ENCODE results near the gene CFAP46. TPM values are rescaled to one million over a fixed set of nuclear protein-coding genes. Genes with fewer than 3 reads are reported as not detected.

CFAP46 gene
- polyA plus RNA-seq, 1 of the 3 experiments (the other 2 are of a cell fraction): 3.9 TPM

DNA sequence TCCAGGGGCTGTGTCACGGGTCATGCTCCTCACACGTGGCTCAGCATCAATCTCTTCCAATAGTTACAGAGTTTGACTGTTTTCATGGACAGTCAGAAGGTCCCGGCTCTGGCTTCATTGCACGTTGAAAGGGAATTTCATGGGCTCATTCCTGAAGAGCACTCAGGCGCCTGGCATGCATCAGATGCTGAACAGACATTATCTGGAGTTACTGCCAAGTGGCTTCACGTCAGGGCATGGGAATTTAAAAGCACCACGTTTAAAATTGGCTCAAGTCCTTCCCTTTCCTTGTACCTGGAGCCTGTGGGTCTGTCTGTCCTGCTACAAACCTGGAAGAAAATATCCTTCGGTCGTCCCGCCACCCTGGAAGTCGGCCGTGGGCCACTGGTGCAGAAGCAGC lies 50.4 kb downstream of the CFAP46 start:
- no peak overlapping the region for H3K4me3 ChIP-seq (ENCODE audit: low read depth in 2 of 2, low read length in 1 of 2)
- no peaks in the 10 kb centered on the region for H3K36me3 ChIP-seq (replicated peaks in 1 of 2; ENCODE audit: control insufficient read depth in 1 of 2, insufficient read depth in 2 of 2, low read length in 1 of 2)
- DNase-seq: no peak
- no peaks in the 10 kb centered on the region; a peak in 1 of 4 replicates for H3K4me1 ChIP-seq (ENCODE audit: control insufficient read depth in 1 of 2, insufficient read depth in 2 of 2, low read depth in 1 of 2, low read length in 1 of 2)
- H3F3A ChIP-seq (replicated peaks; ENCODE audit: insufficient read depth): no peaks in the 10 kb centered on the region
- H3K27ac ChIP-seq (ENCODE audit: low read depth in 2 of 2, low read length in 1 of 2): no peak overlapping the region
- no peak for TF ChIP-seq CTCF (IDR thresholded peaks at IDR 0.05)
- TF ChIP-seq, protein P1, sequence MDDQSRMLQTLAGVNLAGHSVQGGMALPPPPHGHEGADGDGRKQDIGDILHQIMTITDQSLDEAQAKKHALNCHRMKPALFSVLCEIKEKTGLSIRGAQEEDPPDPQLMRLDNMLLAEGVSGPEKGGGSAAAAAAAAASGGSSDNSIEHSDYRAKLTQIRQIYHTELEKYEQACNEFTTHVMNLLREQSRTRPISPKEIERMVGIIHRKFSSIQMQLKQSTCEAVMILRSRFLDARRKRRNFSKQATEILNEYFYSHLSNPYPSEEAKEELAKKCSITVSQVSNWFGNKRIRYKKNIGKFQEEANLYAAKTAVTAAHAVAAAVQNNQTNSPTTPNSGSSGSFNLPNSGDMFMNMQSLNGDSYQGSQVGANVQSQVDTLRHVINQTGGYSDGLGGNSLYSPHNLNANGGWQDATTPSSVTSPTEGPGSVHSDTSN (IDR thresholded peaks at IDR 0.05): peak; percentile 26; the same call in 1 of the 2 replicates
- TF ChIP-seq NFIC (IDR thresholded peaks at IDR 0.05; ENCODE audit: borderline replicate concordance): peak; percentile 19; the same call in 1 of the 2 replicates
- TF ChIP-seq TCF12 (IDR thresholded peaks at IDR 0.05): peak; percentile 68
- no peak overlapping the region for H2AFZ ChIP-seq (ENCODE audit: low read depth)
- no peaks in the 10 kb centered on the region for H3K9me2 ChIP-seq
- H4K20me1 ChIP-seq (ENCODE audit: insufficient read depth): no peaks in the 10 kb centered on the region
- POLR2A ChIA-PET: no interaction called here
- H3K79me2 ChIP-seq (ENCODE audit: insufficient read depth): no peaks in the 10 kb centered on the region
- no peak overlapping the region for H3K9ac ChIP-seq
- CTCF ChIA-PET: interaction anchor here (2.6 to 3.3 kb wide), 2 partner anchors 12 to 237 kb away, joined by 12 read pairs; no protein-coding TSS in a partner anchor
- no peaks in the 10 kb centered on the region for H3K27me3 ChIP-seq (ENCODE audit: insufficient read depth)
- 51% methylated on average over 10 of the region's 12 CpGs for WGBS (ENCODE audit: low lambda C conversion rate)
- H3K4me2 ChIP-seq: no peak overlapping the region
- no peaks in the 10 kb centered on the region for H3K9me3 ChIP-seq

- Histone ChIP-seq H3K4me1 (ENCODE audit: control insufficient read depth in 1 of 2, insufficient read depth in 2 of 2, low read depth in 1 of 2, low read length in 1 of 2) (no peaks in the 10 kb centered on the region; a peak in 1 of 4 replicates), H3K4me3 (ENCODE audit: low read depth in 2 of 2, low read length in 1 of 2) (no peak overlapping the region), H3K9ac (no peak overlapping the region), H2AFZ (ENCODE audit: low read depth) (no peak overlapping the region), H3K27ac (ENCODE audit: low read depth in 2 of 2, low read length in 1 of 2) (no peak overlapping the region), H3K27me3 (ENCODE audit: insufficient read depth) (no peaks in the 10 kb centered on the region), H3K4me2 (no peak overlapping the region), H3K9me2 (no peaks in the 10 kb centered on the region), H3K36me3 (replicated peaks in 1 of 2; ENCODE audit: control insufficient read depth in 1 of 2, insufficient read depth in 2 of 2, low read length in 1 of 2) (no peaks in the 10 kb centered on the region), H3K79me2 (ENCODE audit: insufficient read depth) (no peaks in the 10 kb centered on the region), H3F3A (replicated peaks; ENCODE audit: insufficient read depth) (no peaks in the 10 kb centered on the region), H3K9me3 (no peaks in the 10 kb centered on the region), H4K20me1 (ENCODE audit: insufficient read depth) (no peaks in the 10 kb centered on the region)
- ChIA-PET POLR2A (no interaction called here), CTCF (interaction anchor here (2.6 to 3.3 kb wide), 2 partner anchors 13 to 237 kb away, joined by 12 read pairs; no protein-coding TSS in a partner anchor)
- DNase-seq: no peak
- 70% methylated on average over 6 of the region's 6 CpGs for WGBS (ENCODE audit: low lambda C conversion rate)
- no peak for TF ChIP-seq FOXM1 (IDR thresholded peaks at IDR 0.05; ENCODE audit: low read depth)
- no peak for TF ChIP-seq RFX5 (IDR thresholded peaks at IDR 0.05; ENCODE audit: low read length)
Observed at GRCh38 chr10:132891368-132891767, 51.0 kb downstream of the CFAP46 start.

- Histone ChIP-seq H3K4me3 (ENCODE audit: low read depth in 2 of 2, low read length in 1 of 2) (no peak overlapping the region), H4K20me1 (ENCODE audit: insufficient read depth) (no peaks in the 10 kb centered on the region), H3K9me2 (no peaks in the 10 kb centered on the region), H3K36me3 (replicated peaks in 1 of 2; ENCODE audit: control insufficient read depth in 1 of 2, insufficient read depth in 2 of 2, low read length in 1 of 2) (no peaks in the 10 kb centered on the region), H3K9me3 (no peaks in the 10 kb centered on the region), H3F3A (replicated peaks; ENCODE audit: insufficient read depth) (no peaks in the 10 kb centered on the region), H3K4me2 (no peak overlapping the region), H3K4me1 (ENCODE audit: control insufficient read depth in 1 of 2, insufficient read depth in 2 of 2, low read depth in 1 of 2, low read length in 1 of 2) (no peaks in the 10 kb centered on the region; a peak in 1 of 4 replicates), H3K27ac (ENCODE audit: low read depth in 2 of 2, low read length in 1 of 2) (no peak overlapping the region), H3K27me3 (ENCODE audit: insufficient read depth) (no peaks in the 10 kb centered on the region), H3K79me2 (ENCODE audit: insufficient read depth) (no peaks in the 10 kb centered on the region), H3K9ac (no peak overlapping the region), H2AFZ (ENCODE audit: low read depth) (no peak overlapping the region)
- WGBS (ENCODE audit: low lambda C conversion rate): 32% methylated on average over 9 of the region's 9 CpGs
- DNase-seq: no peak
- ChIA-PET POLR2A (no interaction called here), CTCF (interaction anchor here (0.9 to 1.4 kb wide), 2 partner anchors 14 to 235 kb away, joined by 3 read pairs; no protein-coding TSS in a partner anchor)
- no peak for TF ChIP-seq JUND (IDR thresholded peaks at IDR 0.05)
- TF ChIP-seq USF1 (IDR thresholded peaks at IDR 0.05; ENCODE audit: borderline replicate concordance, low read depth): no peak
- TF ChIP-seq ELF1 (IDR thresholded peaks at IDR 0.05): no peak
- TF ChIP-seq RCOR1 (IDR thresholded peaks at IDR 0.05; ENCODE audit: low read length): no peak
- TF ChIP-seq NRF1 (IDR thresholded peaks at IDR 0.05; ENCODE audit: low read depth, low read length): no peak
- no peak for TF ChIP-seq MXI1 (IDR thresholded peaks at IDR 0.05; ENCODE audit: low read depth, low read length)
- TF ChIP-seq EZH2phosphoT487 (IDR thresholded peaks at IDR 0.05; ENCODE audit: borderline replicate concordance, low read depth): no peak
- TF ChIP-seq RAD21 (IDR thresholded peaks at IDR 0.05; ENCODE audit: low read length): no peak
- TF ChIP-seq, protein P2, sequence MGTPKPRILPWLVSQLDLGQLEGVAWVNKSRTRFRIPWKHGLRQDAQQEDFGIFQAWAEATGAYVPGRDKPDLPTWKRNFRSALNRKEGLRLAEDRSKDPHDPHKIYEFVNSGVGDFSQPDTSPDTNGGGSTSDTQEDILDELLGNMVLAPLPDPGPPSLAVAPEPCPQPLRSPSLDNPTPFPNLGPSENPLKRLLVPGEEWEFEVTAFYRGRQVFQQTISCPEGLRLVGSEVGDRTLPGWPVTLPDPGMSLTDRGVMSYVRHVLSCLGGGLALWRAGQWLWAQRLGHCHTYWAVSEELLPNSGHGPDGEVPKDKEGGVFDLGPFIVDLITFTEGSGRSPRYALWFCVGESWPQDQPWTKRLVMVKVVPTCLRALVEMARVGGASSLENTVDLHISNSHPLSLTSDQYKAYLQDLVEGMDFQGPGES (IDR thresholded peaks at IDR 0.05; ENCODE audit: low read depth, low read length): no peak
- TF ChIP-seq SMC3 (IDR thresholded peaks at IDR 0.05; ENCODE audit: low read depth, low read length): no peak
- TF ChIP-seq GATA2 (CRISPR knock-in tag; IDR thresholded peaks at IDR 0.05): no peak
- TF ChIP-seq EP300 (IDR thresholded peaks at IDR 0.05; ENCODE audit: borderline replicate concordance in 1 of 2, low read depth in 1 of 2, low read length in 1 of 2): no peak
- TF ChIP-seq, protein P3, sequence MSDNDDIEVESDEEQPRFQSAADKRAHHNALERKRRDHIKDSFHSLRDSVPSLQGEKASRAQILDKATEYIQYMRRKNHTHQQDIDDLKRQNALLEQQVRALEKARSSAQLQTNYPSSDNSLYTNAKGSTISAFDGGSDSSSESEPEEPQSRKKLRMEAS (IDR thresholded peaks at IDR 0.05; ENCODE audit: low read depth): no peak
- no peak for TF ChIP-seq NFIC (IDR thresholded peaks at IDR 0.05; ENCODE audit: borderline replicate concordance)
Observed at GRCh38 chr10:132890301-132890700, 52.1 kb downstream of the CFAP46 start.
